GM23248 (cell line): ENCODE data around the gene LHFPL2.

Experiments used
- EZH2 ChIP-seq: fragments of 200-600 bp; sonication (generic); IDR thresholded peaks from 2 replicates; pipeline ENCODE4 v1.6.1; 2018; ENCODE audit warnings: antibody characterized with exemption, mild to moderate bottlenecking; ENCODE audit not compliant: insufficient read depth, poor library complexity, severe bottlenecking
- EZH2phosphoT487 ChIP-seq: fragments of 200-600 bp; sonication (generic); IDR thresholded peaks from 2 replicates; pipeline ENCODE4 v1.6.1; 2018; ENCODE audit warnings: antibody characterized with exemption, moderate library complexity, mild to moderate bottlenecking, low read depth; ENCODE audit not compliant: insufficient read depth

DNA sequence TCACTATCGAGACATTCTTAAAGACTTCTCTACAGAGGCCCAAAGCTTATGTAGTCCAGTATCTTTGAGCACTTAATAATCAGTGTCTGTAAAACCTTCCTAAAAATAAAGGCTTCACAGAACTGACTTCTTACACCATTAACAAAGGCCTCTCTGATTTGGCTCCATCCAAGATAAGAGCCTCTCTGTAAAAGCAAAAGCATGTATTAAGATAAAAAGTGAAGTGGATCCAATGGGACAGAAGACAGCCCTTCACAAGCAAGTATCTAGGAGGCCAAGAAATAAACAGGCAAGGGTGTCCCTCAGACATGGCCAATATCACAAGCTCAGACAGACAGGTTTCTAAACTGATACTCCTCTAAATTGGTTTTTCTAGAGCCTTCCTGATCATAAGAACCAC, 11.9 kb downstream of the LHFPL2 start:
- no peak for TF ChIP-seq EZH2phosphoT487
- no peak for TF ChIP-seq EZH2
